Smooth muscle cell (in vitro differentiated cells): Measurements from ENCODE around the gene GLIPR1L1. TPM values are rescaled to one million over a fixed set of nuclear protein-coding genes. Genes with fewer than 3 reads are reported as not detected.

ENCODE experiments used
- DNase-seq: peaks from one replicate; lab custom pipeline; 2025; ENCODE audit not compliant: unreplicated experiment; lab: John Stamatoyannopoulos, UW
- H2AFZ ChIP-seq: fragments of 200-600 bp; sonication (generic); 2 replicates; pipeline ENCODE4 v1.6.0; 2016; ENCODE audit warnings: antibody characterized with exemption, low read depth, mild to moderate bottlenecking
- H3F3A ChIP-seq: fragments of 200-600 bp; sonication (generic); 2 replicates; pipeline ENCODE4 v1.6.0; 2017; ENCODE audit warnings: antibody characterized with exemption, low read depth
- H3K27ac ChIP-seq: fragments of 200-600 bp; sonication (generic); 2 replicates; pipeline ENCODE4 v1.5.1; 2016; ENCODE audit warnings: low read depth, mild to moderate bottlenecking
- H3K27me3 ChIP-seq: fragments of 200-600 bp; sonication (generic); 2 replicates; pipeline ENCODE4 v1.6.1; 2016; ENCODE audit warnings: low read depth, mild to moderate bottlenecking
- H3K36me3 ChIP-seq: fragments of 200-600 bp; sonication (generic); 2 replicates; pipeline ENCODE4 v1.5.1; 2016; ENCODE audit warnings: low read depth
- H3K4me1 ChIP-seq: fragments of 200-600 bp; sonication (generic); 2 replicates; pipeline ENCODE4 v1.5.1; 2016; ENCODE audit warnings: low read depth
- H3K4me2 ChIP-seq: fragments of 200-600 bp; sonication (generic); 2 replicates; pipeline ENCODE4 v1.6.0; 2016; ENCODE audit warnings: mild to moderate bottlenecking
- H3K4me3 ChIP-seq: fragments of 200-600 bp; sonication (generic); 2 replicates; pipeline ENCODE4 v1.5.1; 2016; ENCODE audit warnings: mild to moderate bottlenecking
- H3K79me2 ChIP-seq: fragments of 200-600 bp; sonication (generic); 2 replicates; pipeline ENCODE4 v1.6.0; 2016; ENCODE audit warnings: low read depth, mild to moderate bottlenecking
- H3K9ac ChIP-seq: fragments of 200-600 bp; sonication (generic); 2 replicates; pipeline ENCODE4 v1.6.0; 2016; ENCODE audit warnings: low read depth
- H3K9me3 ChIP-seq: fragments of 200-600 bp; sonication (generic); replicated peaks from 2 replicates; pipeline ENCODE4 v1.5.1; 2016; ENCODE audit warnings: low read depth
- H4K20me1 ChIP-seq: fragments of 200-600 bp; sonication (generic); 2 replicates; pipeline ENCODE4 v1.6.0; 2016; ENCODE audit warnings: low read depth
- CTCF ChIP-seq: fragments of 200-600 bp; sonication (generic); IDR thresholded peaks from 2 replicates; pipeline ENCODE4 v1.5.1; 2017; ENCODE audit warnings: borderline replicate concordance, mild to moderate bottlenecking, antibody characterized with exemption; ENCODE audit not compliant: insufficient read depth, poor library complexity, severe bottlenecking
- WGBS: methylation state at CpG from one replicate; pipeline ENCODE4 v1.1.7; 2016; ENCODE audit warnings: low lambda C conversion rate; 5-methylcytosine and 5-hydroxymethylcytosine counted together
- polyA plus RNA-seq: library from polyadenylated mRNA; unstranded; fragments of >200 nt; fragmentation: Nextera tagmentation; extraction: Ambion mirVana; gene quantifications from 2 replicates; pipeline ENCODE4 v1.2.1, GENCODE V29; 2016
- total RNA-seq: library from RNA; depleted of rRNA; stranded (reverse); fragments of >200 nt; gene quantifications from 2 replicates; pipeline ENCODE4 v1.2.3, GENCODE V29; 2014

The GLIPR1L1 gene
- total and polyA plus RNA-seq, 2 experiments from 2014 or later, result not detected

GRCh38 chr12:75419841-75420240 lies 85.4 kb downstream of the GLIPR1L1 start:
- Histone ChIP-seq H3K4me2 (no peak overlapping the region), H3K4me1 (no peaks in the 10 kb centered on the region), H3K4me3 (no peak overlapping the region), H3K36me3 (no peaks in the 10 kb centered on the region), H2AFZ (no peak overlapping the region), H3K9me3 (no peaks in the 10 kb centered on the region), H3K27ac (no peak overlapping the region), H3F3A (no peaks in the 10 kb centered on the region), H3K9ac (no peak overlapping the region), H4K20me1 (no peaks in the 10 kb centered on the region), H3K27me3 (no peaks in the 10 kb centered on the region), H3K79me2 (no peaks in the 10 kb centered on the region)
- 92% methylated on average over 2 of the region's 2 CpGs for WGBS
- TF ChIP-seq CTCF, result no peak
- DNase-seq, result no peak

Other genes with a start within 250 kb of the GLIPR1L1 start
- gene KCNC2, start 124.8 kb upstream of the GLIPR1L1 start, total RNA-seq, result not detected in 2 replicates
- not detected in 2 replicates for gene KCNC2, start 124.8 kb upstream of the GLIPR1L1 start, polyA plus RNA-seq
- gene CAPS2, start 4.3 kb upstream of the GLIPR1L1 start, total RNA-seq, result 3.7 and 14.3 TPM in 2 replicates
- 0.66 and 3.5 TPM in 2 replicates for gene CAPS2, start 4.3 kb upstream of the GLIPR1L1 start, polyA plus RNA-seq
- 0.13 and 2.5 TPM in 2 replicates for gene GLIPR1L2, start 56.4 kb downstream of the GLIPR1L1 start, total RNA-seq
- not detected in 2 replicates for gene GLIPR1L2, start 56.4 kb downstream of the GLIPR1L1 start, polyA plus RNA-seq
- gene GLIPR1, start 146.1 kb downstream of the GLIPR1L1 start, total RNA-seq, result 199 and 231 TPM in 2 replicates
- 158 and 200 TPM in 2 replicates for gene GLIPR1, start 146.1 kb downstream of the GLIPR1L1 start, polyA plus RNA-seq
- gene KRR1, start 176.9 kb downstream of the GLIPR1L1 start, total RNA-seq, result 44.1 and 48.9 TPM in 2 replicates
- gene KRR1, start 176.9 kb downstream of the GLIPR1L1 start, polyA plus RNA-seq, result 26.2 and 45.0 TPM in 2 replicates